ENCODE measurements around the gene ZNF12.
"Not testable (repeated sequence)": the region's sequence is repeated elsewhere in the genome, so short reads cannot be mapped to it uniquely, and the experiment has no call there.

The ZNF12 gene

GRCh38 chr7:6691609-6692106 is 15.1 kb downstream of the ZNF12 start:
- in situ Hi-C loops (cut with MboI; ENCODE audit: low sequenced_read_pairs) = no loop called here

DNA sequence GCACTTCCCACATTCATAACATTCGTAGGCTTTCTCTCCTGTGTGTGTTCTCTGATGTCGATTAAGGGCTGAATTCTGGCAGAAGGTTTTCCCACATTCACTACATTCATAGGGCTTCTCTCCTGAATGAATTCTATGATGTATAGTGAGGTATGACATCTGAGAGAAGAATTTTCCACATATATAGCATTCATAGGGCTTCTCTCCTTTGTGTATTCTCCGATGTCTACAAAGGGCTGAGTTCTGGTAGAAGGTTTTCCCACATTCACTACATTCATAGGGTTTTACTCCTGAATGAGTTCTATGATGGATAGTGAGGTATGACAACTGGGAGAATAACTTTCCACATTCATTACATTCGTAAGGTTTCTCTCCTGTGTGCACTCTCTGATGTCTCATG is 15.6 kb downstream of the ZNF12 start:
- in situ Hi-C loops (cut with MboI; ENCODE audit: low sequenced_read_pairs) = no loop called here

DNA sequence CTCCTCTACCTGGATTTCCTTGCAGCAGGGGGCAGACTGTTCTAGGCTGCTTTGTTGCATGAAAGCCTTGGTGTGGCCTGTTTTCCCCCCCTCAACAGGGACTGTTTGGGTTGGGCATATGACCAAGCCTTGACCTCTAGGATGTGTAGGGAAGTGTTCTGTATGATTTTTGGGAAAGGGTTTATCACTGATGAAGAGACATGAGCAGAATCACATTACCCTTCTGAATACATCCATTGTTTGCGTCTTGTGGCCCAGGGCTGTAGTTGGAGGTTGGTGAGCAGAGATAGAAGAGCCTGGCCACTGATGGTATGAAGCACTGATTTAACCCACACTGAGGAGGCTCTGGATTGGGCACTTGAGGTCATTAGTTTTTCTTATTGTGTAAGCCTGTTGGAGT is 26.6 kb downstream of the ZNF12 start:
- in situ Hi-C loops (cut with MboI; ENCODE audit: low sequenced_read_pairs) = no loop called here

- in situ Hi-C loops (cut with MboI; ENCODE audit: low sequenced_read_pairs) = no loop called here
Observed at GRCh38 chr7:6675807-6676405, 30.8 kb downstream of the ZNF12 start.

- in situ Hi-C loops (cut with MboI; ENCODE audit: low sequenced_read_pairs) = not testable (repeated sequence)
Observed at GRCh38 chr7:6670851-6671250, 35.9 kb downstream of the ZNF12 start.

- in situ Hi-C loops (cut with MboI; ENCODE audit: low sequenced_read_pairs) = no loop called here
Observed at GRCh38 chr7:6658618-6659345, 48.0 kb downstream of the ZNF12 start.

- in situ Hi-C loops (cut with MboI; ENCODE audit: low sequenced_read_pairs) = no loop called here
Observed at GRCh38 chr7:6656413-6656812, 50.3 kb downstream of the ZNF12 start.

DNA sequence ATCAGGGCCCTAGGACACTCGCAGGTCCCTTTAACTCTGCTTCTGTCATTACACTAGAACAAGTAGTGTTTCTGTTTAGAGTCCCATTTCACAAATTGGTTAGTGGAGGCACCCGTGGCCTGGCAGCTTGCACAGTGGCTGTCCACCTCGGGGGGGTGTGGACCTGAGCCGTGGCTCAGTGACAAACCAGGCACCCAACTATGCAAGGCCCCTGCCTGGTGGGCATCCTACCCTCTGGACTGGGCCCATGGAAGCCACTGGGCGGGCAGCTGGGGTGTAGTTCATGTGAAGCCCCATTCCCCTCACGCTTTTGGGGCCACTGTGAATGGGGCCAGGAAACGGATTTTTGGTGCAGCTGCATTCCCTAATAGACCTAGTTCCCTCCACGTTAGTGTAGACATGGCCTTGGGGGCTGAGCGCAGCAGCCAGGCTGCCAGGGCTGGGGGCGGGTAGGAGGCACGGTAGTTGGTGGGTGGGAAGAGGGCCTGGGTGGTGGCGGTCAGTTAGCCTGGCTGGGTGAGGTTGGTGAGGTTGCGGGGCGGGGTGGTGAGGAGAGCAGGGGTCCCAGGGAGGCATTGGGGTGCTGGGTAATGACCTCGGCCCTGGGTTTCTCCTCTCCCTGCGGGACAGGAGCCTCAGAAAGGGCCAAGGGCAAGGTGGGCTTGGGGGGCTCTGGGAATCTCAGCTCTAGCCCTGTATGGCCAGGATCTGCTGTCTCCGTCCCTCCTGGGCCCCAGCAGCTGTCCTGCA is 50.9 kb downstream of the ZNF12 start:
- in situ Hi-C loops (cut with MboI; ENCODE audit: low sequenced_read_pairs) = no loop called here

DNA sequence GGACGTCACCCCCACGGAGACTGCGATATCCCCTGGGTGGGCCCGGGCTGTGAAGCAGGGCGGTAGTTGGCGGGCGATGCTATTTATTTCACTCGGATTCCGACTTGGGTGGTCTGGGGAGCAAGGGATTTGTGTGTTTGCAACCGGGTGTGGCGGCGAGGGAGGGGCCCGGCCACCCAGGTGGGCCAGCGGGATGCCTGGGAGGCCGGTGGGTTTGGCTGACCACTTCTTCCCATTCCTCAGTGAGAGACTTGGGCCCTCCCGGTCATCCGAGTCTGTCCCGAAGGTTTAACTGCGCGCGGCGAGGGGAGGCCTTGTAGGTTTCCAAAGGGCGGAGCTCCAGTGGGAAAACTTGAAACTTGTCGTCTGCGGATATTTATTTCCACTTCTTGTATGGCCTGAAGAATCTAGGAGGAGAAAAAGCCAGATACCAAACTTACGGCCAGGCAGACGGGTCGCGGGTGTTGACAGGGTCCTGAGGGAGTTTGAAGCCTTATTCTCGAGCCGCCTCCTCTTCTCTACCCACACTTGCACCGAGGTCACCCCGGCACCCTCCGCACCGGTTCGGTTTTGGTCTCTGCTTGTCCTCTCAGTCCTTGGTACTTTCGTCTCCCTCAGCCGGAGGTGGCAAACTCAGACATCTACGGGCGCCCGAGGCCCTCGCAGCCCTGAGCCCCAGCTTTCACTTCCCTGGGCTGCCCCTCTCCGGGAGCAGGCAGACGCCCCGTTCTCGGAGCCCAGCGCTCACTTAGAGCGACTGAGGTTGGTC is 51.7 kb downstream of the ZNF12 start:
- in situ Hi-C loops (cut with MboI; ENCODE audit: low sequenced_read_pairs) = no loop called here

GRCh38 chr7:6654113-6654841 is 52.5 kb downstream of the ZNF12 start:
- in situ Hi-C loops (cut with MboI; ENCODE audit: low sequenced_read_pairs) = no loop called here

GRCh38 chr7:6653071-6654003 is 53.4 kb downstream of the ZNF12 start:
- in situ Hi-C loops (cut with MboI; ENCODE audit: low sequenced_read_pairs) = no loop called here

- in situ Hi-C loops (cut with MboI; ENCODE audit: low sequenced_read_pairs) = no loop called here
Observed at GRCh38 chr7:6652446-6653011, 54.2 kb downstream of the ZNF12 start.

DNA sequence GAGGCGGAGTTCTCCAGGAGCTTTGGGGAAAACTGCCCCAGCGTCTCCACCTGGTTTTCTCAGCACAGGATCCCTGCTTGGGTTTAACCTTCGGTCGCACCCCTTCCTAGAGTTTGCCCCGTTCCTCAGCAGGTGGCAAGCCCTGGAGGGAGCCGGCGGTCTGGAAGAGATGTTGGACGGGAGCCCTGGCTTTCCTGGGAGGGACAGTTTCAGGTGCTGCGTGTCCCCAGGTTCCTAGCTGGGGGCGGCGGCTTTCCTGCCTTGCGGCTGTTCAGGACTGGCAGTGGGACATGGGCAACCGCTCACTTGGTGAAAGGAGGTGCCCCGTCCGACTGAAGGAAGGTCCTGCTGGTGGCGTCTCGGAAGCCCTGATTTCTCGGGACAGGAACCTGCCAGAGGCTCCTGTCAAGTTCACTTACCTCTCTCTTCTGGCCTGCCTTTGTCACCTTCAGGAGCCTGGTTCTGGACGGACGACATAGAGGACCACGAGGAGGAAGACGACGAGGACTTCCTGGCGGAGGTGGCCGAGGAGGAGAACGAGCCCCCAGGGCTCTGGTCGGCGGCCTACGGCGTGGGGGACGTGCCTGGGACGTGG is 54.8 kb downstream of the ZNF12 start:
- in situ Hi-C loops (cut with MboI; ENCODE audit: low sequenced_read_pairs) = no loop called here

- in situ Hi-C loops (cut with MboI; ENCODE audit: low sequenced_read_pairs) = no loop called here
Observed at GRCh38 chr7:6650521-6651011, 56.2 kb downstream of the ZNF12 start.

- in situ Hi-C loops (cut with MboI; ENCODE audit: low sequenced_read_pairs) = no loop called here
Observed at GRCh38 chr7:6650086-6650485, 56.7 kb downstream of the ZNF12 start.

- in situ Hi-C loops (cut with MboI; ENCODE audit: low sequenced_read_pairs) = no loop called here
Observed at GRCh38 chr7:6649241-6649961, 57.3 kb downstream of the ZNF12 start.

- in situ Hi-C loops (cut with MboI; ENCODE audit: low sequenced_read_pairs) = no loop called here
Observed at GRCh38 chr7:6648815-6649104, 58.0 kb downstream of the ZNF12 start.

Measured in HL-60/S4 (cell line).